ENCODE data around the gene COX6B1. TPM values are rescaled to one million over a fixed set of nuclear protein-coding genes. Genes with fewer than 3 reads are reported as not detected.

COX6B1 gene
- total RNA-seq, 3 donors from 2014 or later (not counting 1 experiment from before 2014, with no cell fraction given), result 213 to 247 (median 215) TPM

GRCh38 chr19:35618857-35619256, 29.3 kb upstream of the COX6B1 start:
- H3K36me3 Mint-ChIP-seq, result no peaks in the 10 kb centered on the region
- ATAC-seq, result no peak
- H3K4me3 ChIP-seq (ENCODE audit: low read length), result no peak overlapping the region
- no peaks in the 10 kb centered on the region for H3K9me3 Mint-ChIP-seq
- 97% methylated on average over 7 of the region's 7 CpGs for WGBS (ENCODE audit: insufficient coverage)
- no peak for DNase-seq
- H3K27me3 ChIP-seq (ENCODE audit: control insufficient read depth, insufficient read depth, low read length), result no peaks in the 10 kb centered on the region
- TF ChIP-seq CTCF (IDR thresholded peaks at IDR 0.05), result no peak
- H3K4me1 Mint-ChIP-seq, result no peaks in the 10 kb centered on the region
- no peak overlapping the region for H3K27ac ChIP-seq (ENCODE audit: low read length)
- peaks cover 13% of the 10 kb centered on the region for H3K36me3 ChIP-seq (ENCODE audit: control insufficient read depth, insufficient read depth, low read length)
- H3K9me3 ChIP-seq (ENCODE audit: control insufficient read depth, insufficient read depth, low read length), result no peaks in the 10 kb centered on the region
- H3K4me3 Mint-ChIP-seq, result no peak overlapping the region
- H3K27ac Mint-ChIP-seq, result no peak overlapping the region
- H3K4me1 ChIP-seq (ENCODE audit: control insufficient read depth, insufficient read depth, low read length), result no peaks in the 10 kb centered on the region
- H3K27me3 Mint-ChIP-seq (ENCODE audit: low read depth in 2 of 2), result no peaks in the 10 kb centered on the region
- intact Hi-C loops (cut with micrococcal nuclease), result no loop called here

GRCh38 chr19:35619290-35619923, 28.7 kb upstream of the COX6B1 start:
- no peaks in the 10 kb centered on the region for H3K36me3 Mint-ChIP-seq
- no peak for TF ChIP-seq CTCF (IDR thresholded peaks at IDR 0.05)
- Histone ChIP-seq H3K9me3 (ENCODE audit: control insufficient read depth, insufficient read depth, low read length) (no peaks in the 10 kb centered on the region), H3K4me1 (ENCODE audit: control insufficient read depth, insufficient read depth, low read length) (no peaks in the 10 kb centered on the region), H3K27me3 (ENCODE audit: control insufficient read depth, insufficient read depth, low read length) (no peaks in the 10 kb centered on the region), H3K36me3 (ENCODE audit: control insufficient read depth, insufficient read depth, low read length) (peaks cover 13% of the 10 kb centered on the region), H3K27ac (ENCODE audit: low read length) (no peak overlapping the region), H3K4me3 (ENCODE audit: low read length) (no peak overlapping the region)
- H3K9me3 Mint-ChIP-seq, result no peaks in the 10 kb centered on the region
- no peak for ATAC-seq
- no peak overlapping the region for H3K4me3 Mint-ChIP-seq
- H3K4me1 Mint-ChIP-seq, result no peaks in the 10 kb centered on the region
- WGBS (ENCODE audit: insufficient coverage), result 97% methylated on average over 12 of the region's 12 CpGs
- H3K27me3 Mint-ChIP-seq (ENCODE audit: low read depth in 2 of 2), result no peaks in the 10 kb centered on the region
- H3K27ac Mint-ChIP-seq, result no peak overlapping the region
- intact Hi-C loops (cut with micrococcal nuclease), result no loop called here
- no peak for DNase-seq

- intact Hi-C loops (cut with micrococcal nuclease), result no loop called here
- peaks cover 13% of the 10 kb centered on the region for H3K36me3 ChIP-seq (ENCODE audit: control insufficient read depth, insufficient read depth, low read length)
- no peaks in the 10 kb centered on the region for H3K4me1 ChIP-seq (ENCODE audit: control insufficient read depth, insufficient read depth, low read length)
- Mint-ChIP-seq H3K4me3 (no peak overlapping the region), H3K4me1 (no peaks in the 10 kb centered on the region), H3K27ac (no peak overlapping the region), H3K27me3 (ENCODE audit: low read depth in 2 of 2) (no peaks in the 10 kb centered on the region), H3K36me3 (no peaks in the 10 kb centered on the region), H3K9me3 (no peaks in the 10 kb centered on the region)
- no peak overlapping the region for H3K27ac ChIP-seq (ENCODE audit: low read length)
- WGBS (ENCODE audit: insufficient coverage), result 97% methylated on average over 17 of the region's 17 CpGs
- no peak for DNase-seq
- ATAC-seq, result no peak
- no peak for TF ChIP-seq CTCF (IDR thresholded peaks at IDR 0.05)
- H3K9me3 ChIP-seq (ENCODE audit: control insufficient read depth, insufficient read depth, low read length), result no peaks in the 10 kb centered on the region
- no peak overlapping the region for H3K4me3 ChIP-seq (ENCODE audit: low read length)
- H3K27me3 ChIP-seq (ENCODE audit: control insufficient read depth, insufficient read depth, low read length), result no peaks in the 10 kb centered on the region
Measured at GRCh38 chr19:35620001-35620400, 28.1 kb upstream of the COX6B1 start.

GRCh38 chr19:35621708-35622107, 26.4 kb upstream of the COX6B1 start:
- no peak for DNase-seq
- no peaks in the 10 kb centered on the region for H3K9me3 Mint-ChIP-seq
- no peaks in the 10 kb centered on the region for H3K4me1 ChIP-seq (ENCODE audit: control insufficient read depth, insufficient read depth, low read length)
- peaks cover 8% of the 10 kb centered on the region for H3K36me3 ChIP-seq (ENCODE audit: control insufficient read depth, insufficient read depth, low read length)
- TF ChIP-seq CTCF (IDR thresholded peaks at IDR 0.05), result no peak
- WGBS (ENCODE audit: insufficient coverage), result 96% methylated on average over 9 of the region's 9 CpGs
- no peak overlapping the region for H3K27ac Mint-ChIP-seq
- H3K36me3 Mint-ChIP-seq, result no peaks in the 10 kb centered on the region
- no peaks in the 10 kb centered on the region for H3K27me3 ChIP-seq (ENCODE audit: control insufficient read depth, insufficient read depth, low read length)
- H3K4me3 ChIP-seq (ENCODE audit: low read length), result no peak overlapping the region
- H3K9me3 ChIP-seq (ENCODE audit: control insufficient read depth, insufficient read depth, low read length), result no peaks in the 10 kb centered on the region
- H3K4me3 Mint-ChIP-seq, result no peak overlapping the region
- no peaks in the 10 kb centered on the region for H3K27me3 Mint-ChIP-seq (ENCODE audit: low read depth in 2 of 2)
- H3K4me1 Mint-ChIP-seq, result no peaks in the 10 kb centered on the region
- H3K27ac ChIP-seq (ENCODE audit: low read length), result no peak overlapping the region
- intact Hi-C loops (cut with micrococcal nuclease), result no loop called here
- no peak for ATAC-seq
